ENCODE measurements around the gene AMPH. TPM values are rescaled to one million over a fixed set of nuclear protein-coding genes. Genes with fewer than 3 reads are reported as not detected.

AMPH gene
- total and polyA plus RNA-seq, 9 of the 15 experiments (the other 6 are each of a cell fraction or from before 2014, with no cell fraction given) = 0.03 to 0.35 TPM; not detected in 7

GRCh38 chr7:38413784-38414183 is 217.4 kb downstream of the AMPH start (continued):
- TF ChIP-seq ZNF280B (CRISPR knock-in tag; IDR thresholded peaks at IDR 0.05) (no peak), FOXA1 (IDR thresholded peaks at IDR 0.05; ENCODE audit: borderline replicate concordance) (no peak), GTF3C2 (IDR thresholded peaks at IDR 0.05; ENCODE audit: borderline replicate concordance, extremely low read depth, insufficient read length) (no peak), ZFPM2 (CRISPR knock-in tag; IDR thresholded peaks at IDR 0.05) (no peak), YBX1 (IDR thresholded peaks at IDR 0.05) (no peak), PHTF2 (CRISPR knock-in tag; IDR thresholded peaks at IDR 0.05) (no peak), ADNP (tag; IDR thresholded peaks at IDR 0.05) (no peak), NCOR1 (IDR thresholded peaks at IDR 0.05) (no peak), TRIM28 (IDR thresholded peaks at IDR 0.05) (no peak), ZBTB49 (CRISPR knock-in tag; IDR thresholded peaks at IDR 0.05; ENCODE audit: borderline replicate concordance) (no peak), RBM14 (IDR thresholded peaks at IDR 0.05; ENCODE audit: borderline replicate concordance, insufficient read depth, low read depth, low read length) (no peak), CXXC5 (CRISPR knock-in tag; IDR thresholded peaks at IDR 0.05) (no peak), GATA2 (CRISPR knock-in tag; IDR thresholded peaks at IDR 0.05) (peak; percentile 80), SP1 (CRISPR knock-in tag; IDR thresholded peaks at IDR 0.05) (no peak), CTBP1 (IDR thresholded peaks at IDR 0.05; ENCODE audit: borderline replicate concordance) (peak; percentile 63), ESRRA (IDR thresholded peaks at IDR 0.05; ENCODE audit: borderline replicate concordance, low read depth) (peak; percentile 66), RERE (CRISPR knock-in tag; IDR thresholded peaks at IDR 0.05; ENCODE audit: borderline replicate concordance) (no peak)

All from K562 (cell line).